OCI-LY3 (cell line): Measurements from ENCODE around the gene GJB2.

Source experiments
- EZH2phosphoT487 ChIP-seq: fragments of 200-600 bp; shearing (Covaris generic); IDR thresholded peaks from 2 replicates; pipeline ENCODE4 v1.6.1; 2018; ENCODE audit warnings: antibody characterized with exemption, mixed run types, low read depth
- TF ChIP-seq, protein P1 (sequence below): fragments of 200-600, 300-600 bp; sonication (generic); IDR thresholded peaks from 2 replicates; pipeline ENCODE4 v1.5.1; 2014; ENCODE audit warnings: antibody characterized with exemption, low read length, low read depth

DNA sequence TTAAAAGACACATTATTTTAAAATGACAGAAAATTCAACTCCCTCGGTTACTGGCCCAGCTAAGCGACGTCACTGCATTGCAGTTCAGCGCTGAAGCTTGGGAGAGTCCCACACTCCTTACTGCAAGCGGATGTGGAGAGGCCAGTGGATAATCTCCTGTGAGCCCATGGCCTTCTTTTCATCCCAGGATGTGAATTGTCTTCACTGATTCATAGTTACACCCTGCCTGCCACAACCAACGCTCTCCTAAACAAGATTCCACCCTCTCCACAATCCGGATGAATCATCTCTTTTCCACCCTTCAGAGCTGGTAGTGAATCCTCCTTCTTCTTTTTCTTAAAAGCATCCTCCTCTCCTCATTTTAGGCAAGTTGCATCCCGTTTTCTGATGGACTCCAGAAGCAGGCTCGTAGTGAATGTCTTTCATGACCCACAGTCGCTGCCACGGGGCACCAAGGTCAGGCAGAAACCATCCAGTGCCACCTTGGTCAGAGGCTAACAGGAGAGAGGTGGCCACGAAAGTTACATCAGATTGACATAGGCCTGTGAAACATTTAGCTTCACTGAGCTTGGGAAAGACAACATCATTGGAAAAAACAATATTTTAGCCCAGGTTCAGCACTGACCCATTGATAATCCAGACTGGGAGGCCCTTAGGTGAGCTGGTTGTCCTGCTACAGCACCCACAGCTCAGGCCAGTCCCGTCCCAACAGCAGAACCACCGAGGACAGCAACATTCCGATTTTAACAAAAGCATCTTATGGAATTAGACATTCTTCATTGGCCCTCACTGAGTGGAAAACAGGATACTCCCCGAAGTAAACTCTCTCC lies 2.0 kb downstream of the GJB2 start:
- TF ChIP-seq, protein P1, sequence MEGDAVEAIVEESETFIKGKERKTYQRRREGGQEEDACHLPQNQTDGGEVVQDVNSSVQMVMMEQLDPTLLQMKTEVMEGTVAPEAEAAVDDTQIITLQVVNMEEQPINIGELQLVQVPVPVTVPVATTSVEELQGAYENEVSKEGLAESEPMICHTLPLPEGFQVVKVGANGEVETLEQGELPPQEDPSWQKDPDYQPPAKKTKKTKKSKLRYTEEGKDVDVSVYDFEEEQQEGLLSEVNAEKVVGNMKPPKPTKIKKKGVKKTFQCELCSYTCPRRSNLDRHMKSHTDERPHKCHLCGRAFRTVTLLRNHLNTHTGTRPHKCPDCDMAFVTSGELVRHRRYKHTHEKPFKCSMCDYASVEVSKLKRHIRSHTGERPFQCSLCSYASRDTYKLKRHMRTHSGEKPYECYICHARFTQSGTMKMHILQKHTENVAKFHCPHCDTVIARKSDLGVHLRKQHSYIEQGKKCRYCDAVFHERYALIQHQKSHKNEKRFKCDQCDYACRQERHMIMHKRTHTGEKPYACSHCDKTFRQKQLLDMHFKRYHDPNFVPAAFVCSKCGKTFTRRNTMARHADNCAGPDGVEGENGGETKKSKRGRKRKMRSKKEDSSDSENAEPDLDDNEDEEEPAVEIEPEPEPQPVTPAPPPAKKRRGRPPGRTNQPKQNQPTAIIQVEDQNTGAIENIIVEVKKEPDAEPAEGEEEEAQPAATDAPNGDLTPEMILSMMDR, result no peak
- no peak for TF ChIP-seq EZH2phosphoT487
